HG02623 (cell line): ENCODE measurements around the gene CUL7.
"Not testable (repeated sequence)": the region's sequence is repeated elsewhere in the genome, so short reads cannot be mapped to it uniquely, and the experiment has no call there.

Source experiments
- ATAC-seq: cut with Tn5 transposase; IDR thresholded peaks from one replicate; pipeline ENCODE4 v1.9.1; 2021; ENCODE audit warnings: moderate library complexity; ENCODE audit not compliant: unreplicated experiment

The CUL7 gene

DNA sequence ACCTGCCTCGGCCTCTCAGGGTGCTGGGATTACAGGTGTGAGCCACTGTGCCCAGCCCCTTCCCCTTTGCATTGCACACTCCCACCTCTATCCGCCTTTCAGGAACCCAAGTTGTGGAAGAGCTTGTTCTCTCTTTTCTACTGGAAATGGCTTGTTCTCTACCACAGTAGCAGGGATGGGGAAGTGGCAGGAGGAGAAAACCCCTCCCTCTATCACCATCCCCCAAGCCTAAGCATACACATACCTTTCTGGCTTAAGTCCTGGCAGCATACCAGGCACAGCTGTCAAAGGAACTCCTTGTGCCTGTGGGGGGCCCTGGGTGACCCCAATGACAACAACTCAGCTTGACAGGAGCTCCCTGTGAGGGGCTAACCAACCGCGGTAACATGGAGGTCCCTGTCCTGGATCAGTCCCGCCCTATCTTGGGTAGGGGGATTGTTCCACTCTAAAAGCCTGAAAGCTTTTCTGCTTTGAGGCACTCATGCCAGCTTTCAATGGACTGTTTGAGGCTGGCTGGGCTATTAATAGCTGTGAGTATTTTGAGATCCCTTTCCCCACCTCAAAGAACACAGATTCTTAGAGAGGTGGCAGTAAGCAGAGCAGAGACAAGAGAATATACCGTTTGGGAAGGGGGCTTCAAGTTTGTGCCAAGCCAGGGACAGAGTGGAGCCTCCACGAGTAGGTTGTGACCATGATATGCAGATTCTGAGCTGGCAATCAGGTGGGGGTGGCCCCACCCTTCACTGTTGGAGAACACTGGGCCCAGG lies 37.3 kb downstream of the CUL7 start:
- no peak for ATAC-seq

DNA sequence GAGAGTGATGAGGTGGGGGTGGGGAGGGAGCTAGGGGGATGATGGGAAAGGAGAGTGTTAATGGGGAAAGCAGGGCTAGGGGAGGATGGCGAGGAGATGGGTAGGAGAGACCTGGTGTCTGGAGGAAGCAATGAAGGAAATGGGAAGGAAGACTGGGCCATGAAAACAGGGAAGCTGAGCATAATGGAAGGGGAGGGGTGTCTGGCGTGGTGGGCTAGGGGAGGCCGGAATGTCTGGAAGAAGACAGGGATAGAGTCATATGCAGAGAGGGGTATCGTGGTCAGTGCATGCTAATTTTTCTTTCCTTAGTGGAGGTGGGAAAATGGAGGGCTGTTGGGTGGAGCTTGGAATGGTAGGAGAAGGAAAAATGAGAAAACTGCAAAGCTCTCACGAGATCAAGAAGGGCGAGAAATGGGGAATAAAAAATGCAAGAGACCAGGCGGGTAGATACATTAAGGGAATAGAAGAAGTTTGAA lies 39.2 kb downstream of the CUL7 start:
- no peak for ATAC-seq

DNA sequence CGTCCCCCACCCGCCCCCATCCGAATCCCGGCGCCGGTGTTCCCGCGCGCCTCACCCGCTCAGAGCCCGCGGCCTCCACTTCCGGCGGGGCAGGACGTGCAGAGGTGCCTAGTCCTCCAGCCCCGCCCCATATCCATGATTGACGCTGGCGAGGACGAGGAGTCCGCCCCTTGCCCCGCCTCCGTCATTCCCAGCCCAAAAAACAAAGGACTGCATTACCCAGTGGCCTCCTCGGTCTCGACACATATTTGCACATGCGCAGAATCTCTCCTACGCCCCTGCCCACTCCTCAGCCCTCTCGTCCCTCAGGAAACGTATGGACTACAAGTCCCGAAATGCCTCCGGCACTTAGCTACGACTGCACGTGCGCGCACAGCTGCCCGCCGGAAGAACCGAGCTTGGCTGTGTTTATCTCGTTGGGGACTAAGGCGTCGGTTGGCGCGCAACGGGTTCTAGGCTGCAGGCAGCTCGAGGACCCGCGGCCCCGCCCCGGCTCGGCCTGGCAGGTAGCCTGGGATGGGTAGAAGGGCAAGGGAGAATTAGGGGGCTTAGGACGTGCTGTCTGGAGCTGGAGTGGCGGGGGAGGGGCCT lies 39.7 kb downstream of the CUL7 start, which contains the start of the genes KLHDC3 and MEA1:
Gene KLHDC3, plus strand, starts transcription at position 407 of the 591 bp plus-strand sequence. CDS start 2,944 bp downstream, outside the sequence.
Gene MEA1, minus strand, starts transcription at position 104 of the 591 bp plus-strand sequence. CDS start 133 bp downstream, outside the sequence.
- ATAC-seq: peak; percentile 87

- ATAC-seq: peak; percentile 11
Measured at GRCh38 chr6:43013097-43013842, 40.4 kb downstream of the CUL7 start.

DNA sequence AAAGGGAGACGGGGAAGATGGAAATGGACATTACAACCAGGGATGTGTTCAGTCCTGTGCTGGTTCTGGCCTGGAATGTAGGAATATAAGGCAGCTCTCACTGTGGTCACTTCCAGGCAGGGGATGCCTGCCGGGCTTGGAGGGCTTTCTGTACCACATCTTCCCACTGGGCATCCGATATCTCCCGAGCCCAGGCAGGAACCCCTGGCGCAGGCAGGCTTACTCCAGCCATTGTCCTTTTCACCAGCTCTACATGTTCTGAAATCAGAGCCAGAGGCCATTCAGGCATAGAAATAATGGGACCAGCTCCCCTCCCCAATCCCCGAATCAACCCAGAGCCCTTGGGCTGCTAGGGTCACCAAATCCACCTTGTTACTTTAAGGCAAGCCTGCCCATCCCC lies 41.3 kb downstream of the CUL7 start:
- no peak for ATAC-seq

DNA sequence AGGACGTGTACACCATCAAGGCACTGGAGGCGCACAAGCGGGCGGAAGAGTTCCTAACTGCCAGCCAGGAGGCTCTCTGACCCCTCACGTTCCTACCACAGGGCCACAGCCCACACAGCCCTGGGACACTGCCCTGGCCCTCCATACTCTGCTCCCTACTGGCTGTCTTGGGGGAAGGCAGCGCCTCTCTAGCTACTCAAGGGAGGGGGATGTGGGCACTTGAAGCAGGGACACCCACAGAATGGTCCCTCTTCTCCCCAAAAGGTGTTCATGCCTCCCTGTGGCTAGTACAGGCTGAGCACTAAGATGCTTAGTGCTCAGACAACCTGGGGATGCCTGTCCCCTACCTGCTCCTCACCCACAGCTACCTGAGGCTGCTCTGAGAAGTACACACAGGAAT lies 42.4 kb downstream of the CUL7 start:
- ATAC-seq: no peak

DNA sequence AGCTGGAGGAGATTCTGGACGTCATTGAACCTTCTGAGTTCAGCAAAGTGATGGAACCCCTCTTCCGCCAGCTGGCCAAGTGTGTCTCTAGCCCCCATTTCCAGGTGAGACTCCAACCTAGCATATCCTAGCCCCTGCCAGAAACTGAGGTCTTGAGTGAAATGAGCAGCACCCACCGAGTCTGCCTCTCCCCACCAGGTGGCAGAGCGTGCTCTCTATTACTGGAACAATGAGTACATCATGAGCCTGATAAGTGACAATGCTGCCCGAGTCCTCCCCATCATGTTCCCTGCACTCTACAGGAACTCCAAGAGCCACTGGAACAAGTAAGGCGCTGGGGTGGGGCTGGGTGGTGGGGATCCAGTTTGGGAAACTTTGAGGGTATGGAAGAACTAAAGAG lies 44.5 kb downstream of the CUL7 start:
- no peak for ATAC-seq

DNA sequence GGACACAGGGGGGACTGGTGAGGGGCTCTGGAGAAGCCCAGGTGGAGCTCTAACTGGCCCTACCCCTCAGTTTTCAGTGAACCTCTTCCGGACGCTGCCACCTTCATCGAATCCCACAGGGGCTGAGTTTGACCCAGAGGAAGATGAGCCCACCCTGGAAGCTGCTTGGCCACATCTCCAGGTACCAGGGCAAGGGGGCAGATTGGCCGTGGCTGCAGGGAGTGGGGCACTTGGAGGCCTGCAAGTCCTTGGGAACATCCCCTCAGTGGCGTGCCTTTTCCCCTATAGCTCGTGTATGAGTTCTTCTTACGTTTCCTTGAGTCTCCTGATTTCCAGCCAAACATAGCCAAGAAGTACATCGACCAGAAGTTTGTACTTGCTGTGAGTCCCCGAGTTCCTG lies 46.5 kb downstream of the CUL7 start:
- no peak for ATAC-seq

DNA sequence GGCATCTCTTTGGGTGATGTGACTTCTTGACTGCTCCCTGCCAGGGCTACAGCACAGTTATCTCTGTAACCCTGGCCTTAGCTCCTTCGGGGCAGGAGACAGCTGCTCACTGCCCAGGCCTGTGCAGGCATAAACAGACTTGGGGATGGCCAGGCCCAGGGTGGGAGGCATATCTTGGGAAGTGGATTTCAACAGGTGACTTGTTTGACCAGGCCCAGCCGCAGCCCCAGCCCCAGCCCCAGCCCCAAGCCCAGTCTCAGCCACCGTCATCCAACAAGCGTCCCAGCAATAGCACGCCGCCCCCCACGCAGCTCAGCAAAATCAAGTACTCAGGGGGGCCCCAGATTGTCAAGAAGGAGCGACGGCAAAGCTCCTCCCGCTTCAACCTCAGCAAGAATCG lies 47.4 kb downstream of the CUL7 start:
- ATAC-seq: no peak

DNA sequence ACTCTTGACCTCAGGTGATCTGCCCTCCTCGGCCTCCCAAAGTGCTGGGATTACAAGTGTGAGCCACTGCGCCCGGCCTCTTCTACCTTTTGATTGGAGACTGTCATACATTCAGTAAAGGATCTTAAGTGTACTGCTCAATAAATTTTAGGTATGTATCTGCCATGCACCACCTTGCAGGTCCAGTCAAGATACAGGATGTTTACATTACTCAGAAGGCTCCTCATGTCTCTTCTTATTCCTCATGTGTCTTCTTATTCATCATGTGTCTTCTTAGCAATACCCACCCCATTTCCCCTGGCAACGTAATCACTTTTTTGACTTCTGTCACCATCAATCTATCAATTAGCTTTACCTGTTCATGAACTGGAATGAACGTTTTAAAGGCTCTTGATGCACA lies 47.8 kb downstream of the CUL7 start:
- ATAC-seq: no peak

DNA sequence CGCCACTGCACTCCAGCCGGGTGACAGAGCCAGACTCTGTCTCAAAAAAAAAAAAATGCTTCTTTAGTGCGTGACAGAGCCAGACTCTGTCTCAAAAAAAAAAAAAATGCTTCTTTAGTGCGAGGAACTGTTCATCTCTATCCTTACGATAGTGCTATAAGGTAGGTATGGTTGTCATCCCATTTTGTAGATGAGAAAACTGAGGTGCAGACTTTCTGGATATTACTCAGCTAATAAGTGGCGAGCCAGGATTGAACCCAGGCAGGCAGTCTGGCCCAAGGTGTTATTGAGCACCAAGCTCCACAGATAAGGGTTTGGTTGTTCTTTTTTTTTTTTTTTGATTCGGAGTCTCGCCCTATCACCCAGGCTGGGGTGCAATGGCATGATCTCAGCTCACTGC lies 51.8 kb downstream of the CUL7 start:
- no peak for ATAC-seq

DNA sequence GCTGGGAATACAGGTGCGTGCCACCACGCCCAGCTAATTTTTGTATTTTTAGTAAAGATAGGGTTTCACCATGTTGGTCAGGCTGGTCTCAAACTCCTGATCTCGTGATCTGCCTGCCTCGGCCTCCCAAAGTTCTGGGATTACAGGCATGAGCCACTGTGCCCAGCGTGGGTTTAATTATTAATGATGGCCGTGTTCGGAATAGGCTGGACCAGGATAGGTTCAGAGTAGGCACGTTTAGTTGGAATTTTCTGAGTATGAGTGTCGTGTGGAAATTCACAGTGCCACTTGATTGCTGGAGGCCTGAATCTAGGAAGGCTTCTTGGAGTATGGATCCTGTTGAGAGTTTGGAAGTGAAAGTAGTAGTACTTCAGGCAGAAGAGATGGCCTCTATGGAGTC lies 55.4 kb downstream of the CUL7 start:
- not testable (repeated sequence) for ATAC-seq

GRCh38 chr6:42996513-42996912 lies 57.1 kb downstream of the CUL7 start:
- no peak for ATAC-seq

DNA sequence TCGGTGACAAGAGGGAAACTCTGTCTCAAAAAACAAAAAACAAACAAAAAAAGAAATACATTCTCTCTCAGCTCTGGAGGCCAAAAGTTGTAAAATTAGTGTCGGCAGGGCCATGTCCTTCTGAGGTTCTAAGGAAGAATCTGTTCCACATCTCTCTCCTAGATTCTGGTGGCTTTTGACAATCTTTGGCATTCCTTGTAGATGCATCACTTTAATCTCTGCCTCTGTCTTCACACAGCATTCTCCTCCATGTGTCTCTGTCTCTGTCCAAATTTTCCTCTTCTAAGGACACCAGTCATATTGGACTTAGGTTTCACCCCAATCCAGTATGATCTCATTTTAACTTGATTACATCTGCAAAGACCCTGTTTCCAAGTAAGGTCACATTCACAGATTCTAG lies 60.2 kb downstream of the CUL7 start:
- ATAC-seq: no peak

DNA sequence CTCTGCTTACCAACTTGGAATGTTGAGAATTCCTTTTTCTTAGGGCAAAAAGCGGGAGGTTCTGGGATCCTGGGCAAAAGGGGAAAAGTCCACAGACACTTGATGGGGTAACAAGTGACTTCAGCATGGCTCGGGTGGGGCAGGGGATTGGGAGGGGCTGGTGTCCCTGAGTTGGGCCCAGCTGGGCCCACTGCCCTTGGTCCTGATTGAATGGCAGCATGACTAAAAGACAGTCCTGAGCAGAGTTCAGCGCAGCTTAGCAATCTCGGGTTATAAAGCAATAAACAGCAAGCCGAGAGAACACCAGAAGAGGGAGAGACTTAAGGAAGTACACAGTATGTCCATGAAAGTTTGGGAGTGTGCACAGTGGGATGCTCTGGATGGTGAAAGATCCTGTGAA lies 63.7 kb downstream of the CUL7 start:
- ATAC-seq: no peak

DNA sequence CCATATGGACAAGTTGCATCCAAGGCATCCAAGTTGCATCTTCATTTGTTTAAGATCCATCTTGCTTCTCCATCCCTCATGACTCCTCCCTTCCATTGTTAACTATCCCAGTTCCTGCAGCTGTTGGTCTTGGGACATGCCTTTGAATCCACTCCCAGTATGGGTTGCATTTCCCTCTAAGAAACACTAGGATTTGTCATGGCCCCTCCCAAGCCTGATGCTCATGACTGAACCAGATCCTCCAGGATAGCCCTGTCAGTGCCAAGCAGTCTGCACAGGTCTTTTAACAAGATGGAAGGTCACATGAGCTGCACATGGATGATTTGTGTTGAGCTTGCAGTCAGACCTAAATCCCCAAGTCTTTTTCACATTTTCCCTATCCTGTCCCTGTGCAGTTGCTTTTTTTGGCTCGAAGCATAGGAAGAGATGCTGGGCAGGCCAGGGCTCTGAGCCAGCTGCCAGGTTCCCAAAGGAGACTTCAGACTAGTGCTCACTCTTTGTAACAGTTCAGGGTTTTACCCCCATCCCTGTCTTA lies 65.1 kb downstream of the CUL7 start:
- ATAC-seq: no peak
